Right lobe of liver (tissue), 4 donors: ENCODE data around the gene TNP2.

Source experiments
- CTCF ChIP-seq, 4 donors: fragments of 200-600 bp in 3 of 4; fragments of 450-650 bp in 1 of 4; IDR thresholded peaks; one replicate each; pipeline versions ENCODE4 v1.5.1 to v1.8.0; 2016 to 2022; ENCODE audit warnings: antibody characterized with exemption in 4 of 4, mild to moderate bottlenecking in 2 of 4
- POLR2A ChIP-seq: fragments of 450-650 bp; IDR thresholded peaks from one replicate; pipeline ENCODE4 v1.6.1; 2017; ENCODE audit warnings: antibody characterized with exemption, mild to moderate bottlenecking
- donor health status: DM: no; HTN: no; CAD: no.
- donor health status: DM: no; HTN: no; CAD: no.
- donor health status: DM: no; HTN: yes; CAD: no.

GRCh38 chr16:11240636-11241473 lies 28.3 kb downstream of the TNP2 start:
- TF ChIP-seq CTCF (IDR thresholded peaks at IDR 0.05) (no peak), POLR2A (no peak)
